Measurements from ENCODE around the gene HOXC5. TPM values are rescaled to one million over a fixed set of nuclear protein-coding genes. Genes with fewer than 3 reads are reported as not detected.
"Not testable (repeated sequence)": the region's sequence is repeated elsewhere in the genome, so short reads cannot be mapped to it uniquely, and the experiment has no call there.

HOXC5 gene
- total RNA-seq, 1 donor from 2014 or later = not detected

- not testable (repeated sequence) for H3K9me3 Mint-ChIP-seq (ENCODE audit: unreplicated experiment); H3K36me3 ChIP-seq (ENCODE audit: insufficient read depth, low read length); H3K4me3 ChIP-seq (ENCODE audit: insufficient read depth, low read depth, low read length); H2AFZ ChIP-seq (ENCODE audit: low read depth, low read length); FAIRE-seq; H3K36me3 Mint-ChIP-seq (ENCODE audit: low read depth, unreplicated experiment); DNase-seq (ENCODE audit: low read depth); H3K79me2 ChIP-seq (ENCODE audit: insufficient read depth, low read length); H3K4me1 Mint-ChIP-seq (ENCODE audit: low read depth, unreplicated experiment); H3K27ac Mint-ChIP-seq (ENCODE audit: unreplicated experiment); H3K27ac ChIP-seq (ENCODE audit: low read depth, low read length); H3K4me3 Mint-ChIP-seq (ENCODE audit: unreplicated experiment); H3K9ac ChIP-seq (ENCODE audit: low read length); H4K20me1 ChIP-seq (ENCODE audit: insufficient read depth, low read length); H3K4me1 ChIP-seq (ENCODE audit: insufficient read depth, low read length); H3K9me3 ChIP-seq (ENCODE audit: insufficient read depth, low read depth, low read length)
- Histone ChIP-seq H3K27me3 (ENCODE audit: insufficient read depth, low read length) (peaks cover 30% of the 10 kb centered on the region), H3K4me2 (ENCODE audit: low read length) (peak overlapping the region; percentile 26)
- H3K27me3 Mint-ChIP-seq (ENCODE audit: low read depth, unreplicated experiment) = peaks cover 88% of the 10 kb centered on the region
Measured at GRCh38 chr12:54080008-54080924, 47.4 kb downstream of the HOXC5 start.

GRCh38 chr12:54081053-54081514 lies 48.2 kb downstream of the HOXC5 start:
- not testable (repeated sequence) for H3K9ac ChIP-seq (ENCODE audit: low read length); H4K20me1 ChIP-seq (ENCODE audit: insufficient read depth, low read length); H3K36me3 ChIP-seq (ENCODE audit: insufficient read depth, low read length); H3K4me1 Mint-ChIP-seq (ENCODE audit: low read depth, unreplicated experiment); H3K4me3 ChIP-seq (ENCODE audit: insufficient read depth, low read depth, low read length); H3K4me3 Mint-ChIP-seq (ENCODE audit: unreplicated experiment); H3K79me2 ChIP-seq (ENCODE audit: insufficient read depth, low read length); FAIRE-seq; H3K27ac Mint-ChIP-seq (ENCODE audit: unreplicated experiment); H3K4me2 ChIP-seq (ENCODE audit: low read length); H3K27ac ChIP-seq (ENCODE audit: low read depth, low read length); H2AFZ ChIP-seq (ENCODE audit: low read depth, low read length); H3K9me3 ChIP-seq (ENCODE audit: insufficient read depth, low read depth, low read length); H3K36me3 Mint-ChIP-seq (ENCODE audit: low read depth, unreplicated experiment); H3K9me3 Mint-ChIP-seq (ENCODE audit: unreplicated experiment); H3K4me1 ChIP-seq (ENCODE audit: insufficient read depth, low read length)
- peaks cover 28% of the 10 kb centered on the region for H3K27me3 ChIP-seq (ENCODE audit: insufficient read depth, low read length)
- DNase-seq (ENCODE audit: low read depth) = peak; percentile 12
- peaks cover 88% of the 10 kb centered on the region for H3K27me3 Mint-ChIP-seq (ENCODE audit: low read depth, unreplicated experiment)

GRCh38 chr12:54081581-54082396 lies 48.9 kb downstream of the HOXC5 start:
- H3K27ac ChIP-seq (ENCODE audit: low read depth, low read length); DNase-seq (ENCODE audit: low read depth); H3K36me3 Mint-ChIP-seq (ENCODE audit: low read depth, unreplicated experiment); H3K4me3 ChIP-seq (ENCODE audit: insufficient read depth, low read depth, low read length); H3K9ac ChIP-seq (ENCODE audit: low read length); H3K9me3 Mint-ChIP-seq (ENCODE audit: unreplicated experiment); H3K9me3 ChIP-seq (ENCODE audit: insufficient read depth, low read depth, low read length); H3K36me3 ChIP-seq (ENCODE audit: insufficient read depth, low read length); H3K79me2 ChIP-seq (ENCODE audit: insufficient read depth, low read length); FAIRE-seq; H3K4me2 ChIP-seq (ENCODE audit: low read length); H3K27ac Mint-ChIP-seq (ENCODE audit: unreplicated experiment); H4K20me1 ChIP-seq (ENCODE audit: insufficient read depth, low read length); H3K4me1 ChIP-seq (ENCODE audit: insufficient read depth, low read length); H3K4me1 Mint-ChIP-seq (ENCODE audit: low read depth, unreplicated experiment); H2AFZ ChIP-seq (ENCODE audit: low read depth, low read length): not testable (repeated sequence)
- peaks cover 28% of the 10 kb centered on the region for H3K27me3 ChIP-seq (ENCODE audit: insufficient read depth, low read length)
- Mint-ChIP-seq H3K4me3 (ENCODE audit: unreplicated experiment) (peak overlapping the region; percentile 50), H3K27me3 (ENCODE audit: low read depth, unreplicated experiment) (peaks cover 88% of the 10 kb centered on the region)
